HG02973 (cell line): ENCODE results near the gene CEACAM5.
"Not testable (repeated sequence)": the region's sequence is repeated elsewhere in the genome, so short reads cannot be mapped to it uniquely, and the experiment has no call there.

ENCODE experiments used
- ATAC-seq: cut with Tn5 transposase; IDR thresholded peaks from one replicate; pipeline ENCODE4 v1.9.1; 2021; ENCODE audit warnings: moderate library complexity; ENCODE audit not compliant: unreplicated experiment

CEACAM5 gene

DNA sequence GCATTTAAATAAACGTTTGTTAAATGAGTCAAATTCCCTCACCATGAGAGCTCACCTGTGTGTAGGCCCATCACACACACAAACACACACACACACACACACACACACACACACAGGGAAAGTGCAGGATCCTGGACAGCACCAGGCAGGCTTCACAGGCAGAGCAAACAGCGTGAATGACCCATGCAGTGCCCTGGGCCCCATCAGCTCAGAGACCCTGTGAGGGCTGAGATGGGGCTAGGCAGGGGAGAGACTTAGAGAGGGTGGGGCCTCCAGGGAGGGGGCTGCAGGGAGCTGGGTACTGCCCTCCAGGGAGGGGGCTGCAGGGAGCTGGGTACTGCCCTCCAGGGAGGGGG lies 8.5 kb upstream of the CEACAM5 start:
- ATAC-seq: no peak

DNA sequence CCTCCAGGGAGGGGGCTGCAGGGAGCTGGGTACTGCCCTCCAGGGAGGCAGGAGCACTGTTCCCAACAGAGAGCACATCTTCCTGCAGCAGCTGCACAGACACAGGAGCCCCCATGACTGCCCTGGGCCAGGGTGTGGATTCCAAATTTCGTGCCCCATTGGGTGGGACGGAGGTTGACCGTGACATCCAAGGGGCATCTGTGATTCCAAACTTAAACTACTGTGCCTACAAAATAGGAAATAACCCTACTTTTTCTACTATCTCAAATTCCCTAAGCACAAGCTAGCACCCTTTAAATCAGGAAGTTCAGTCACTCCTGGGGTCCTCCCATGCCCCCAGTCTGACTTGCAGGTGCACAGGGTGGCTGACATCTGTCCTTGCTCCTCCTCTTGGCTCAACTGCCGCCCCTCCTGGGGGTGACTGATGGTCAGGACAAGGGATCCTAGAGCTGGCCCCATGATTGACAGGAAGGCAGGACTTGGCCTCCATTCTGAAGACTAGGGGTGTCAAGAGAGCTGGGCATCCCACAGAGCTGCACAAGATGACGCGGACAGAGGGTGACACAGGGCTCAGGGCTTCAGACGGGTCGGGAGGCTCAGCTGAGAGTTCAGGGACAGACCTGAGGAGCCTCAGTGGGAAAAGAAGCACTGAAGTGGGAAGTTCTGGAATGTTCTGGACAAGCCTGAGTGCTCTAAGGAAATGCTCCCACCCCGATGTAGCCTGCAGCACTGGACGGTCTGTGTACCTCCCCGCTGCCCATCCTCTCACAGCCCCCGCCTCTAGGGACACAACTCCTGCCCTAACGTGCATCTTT lies 7.8 kb upstream of the CEACAM5 start:
- no peak for ATAC-seq

DNA sequence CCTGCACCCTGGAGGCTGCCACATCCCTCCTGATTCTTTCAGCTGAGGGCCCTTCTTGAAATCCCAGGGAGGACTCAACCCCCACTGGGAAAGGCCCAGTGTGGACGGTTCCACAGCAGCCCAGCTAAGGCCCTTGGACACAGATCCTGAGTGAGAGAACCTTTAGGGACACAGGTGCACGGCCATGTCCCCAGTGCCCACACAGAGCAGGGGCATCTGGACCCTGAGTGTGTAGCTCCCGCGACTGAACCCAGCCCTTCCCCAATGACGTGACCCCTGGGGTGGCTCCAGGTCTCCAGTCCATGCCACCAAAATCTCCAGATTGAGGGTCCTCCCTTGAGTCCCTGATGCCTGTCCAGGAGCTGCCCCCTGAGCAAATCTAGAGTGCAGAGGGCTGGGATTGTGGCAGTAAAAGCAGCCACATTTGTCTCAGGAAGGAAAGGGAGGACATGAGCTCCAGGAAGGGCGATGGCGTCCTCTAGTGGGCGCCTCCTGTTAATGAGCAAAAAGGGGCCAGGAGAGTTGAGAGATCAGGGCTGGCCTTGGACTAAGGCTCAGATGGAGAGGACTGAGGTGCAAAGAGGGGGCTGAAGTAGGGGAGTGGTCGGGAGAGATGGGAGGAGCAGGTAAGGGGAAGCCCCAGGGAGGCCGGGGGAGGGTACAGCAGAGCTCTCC lies 6.9 kb upstream of the CEACAM5 start:
- ATAC-seq: no peak

DNA sequence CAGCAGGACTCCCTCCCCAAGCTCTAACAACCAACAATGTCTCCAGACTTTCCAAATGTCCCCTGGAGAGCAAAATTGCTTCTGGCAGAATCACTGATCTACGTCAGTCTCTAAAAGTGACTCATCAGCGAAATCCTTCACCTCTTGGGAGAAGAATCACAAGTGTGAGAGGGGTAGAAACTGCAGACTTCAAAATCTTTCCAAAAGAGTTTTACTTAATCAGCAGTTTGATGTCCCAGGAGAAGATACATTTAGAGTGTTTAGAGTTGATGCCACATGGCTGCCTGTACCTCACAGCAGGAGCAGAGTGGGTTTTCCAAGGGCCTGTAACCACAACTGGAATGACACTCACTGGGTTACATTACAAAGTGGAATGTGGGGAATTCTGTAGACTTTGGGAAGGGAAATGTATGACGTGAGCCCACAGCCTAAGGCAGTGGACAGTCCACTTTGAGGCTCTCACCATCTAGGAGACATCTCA lies 6.2 kb upstream of the CEACAM5 start:
- ATAC-seq: no peak

DNA sequence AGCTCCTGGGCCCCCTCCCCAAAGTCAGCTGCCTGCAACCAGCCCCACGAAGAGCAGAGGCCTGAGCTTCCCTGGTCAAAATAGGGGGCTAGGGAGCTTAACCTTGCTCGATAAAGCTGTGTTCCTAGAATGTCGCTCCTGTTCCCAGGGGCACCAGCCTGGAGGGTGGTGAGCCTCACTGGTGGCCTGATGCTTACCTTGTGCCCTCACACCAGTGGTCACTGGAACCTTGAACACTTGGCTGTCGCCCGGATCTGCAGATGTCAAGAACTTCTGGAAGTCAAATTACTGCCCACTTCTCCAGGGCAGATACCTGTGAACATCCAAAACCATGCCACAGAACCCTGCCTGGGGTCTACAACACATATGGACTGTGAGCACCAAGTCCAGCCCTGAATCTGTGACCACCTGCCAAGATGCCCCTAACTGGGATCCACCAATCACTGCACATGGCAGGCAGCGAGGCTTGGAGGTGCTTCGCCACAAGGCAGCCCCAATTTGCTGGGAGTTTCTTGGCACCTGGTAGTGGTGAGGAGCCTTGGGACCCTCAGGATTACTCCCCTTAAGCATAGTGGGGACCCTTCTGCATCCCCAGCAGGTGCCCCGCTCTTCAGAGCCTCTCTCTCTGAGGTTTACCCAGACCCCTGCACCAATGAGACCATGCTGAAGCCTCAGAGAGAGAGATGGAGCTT lies 4.7 kb upstream of the CEACAM5 start:
- no peak for ATAC-seq

DNA sequence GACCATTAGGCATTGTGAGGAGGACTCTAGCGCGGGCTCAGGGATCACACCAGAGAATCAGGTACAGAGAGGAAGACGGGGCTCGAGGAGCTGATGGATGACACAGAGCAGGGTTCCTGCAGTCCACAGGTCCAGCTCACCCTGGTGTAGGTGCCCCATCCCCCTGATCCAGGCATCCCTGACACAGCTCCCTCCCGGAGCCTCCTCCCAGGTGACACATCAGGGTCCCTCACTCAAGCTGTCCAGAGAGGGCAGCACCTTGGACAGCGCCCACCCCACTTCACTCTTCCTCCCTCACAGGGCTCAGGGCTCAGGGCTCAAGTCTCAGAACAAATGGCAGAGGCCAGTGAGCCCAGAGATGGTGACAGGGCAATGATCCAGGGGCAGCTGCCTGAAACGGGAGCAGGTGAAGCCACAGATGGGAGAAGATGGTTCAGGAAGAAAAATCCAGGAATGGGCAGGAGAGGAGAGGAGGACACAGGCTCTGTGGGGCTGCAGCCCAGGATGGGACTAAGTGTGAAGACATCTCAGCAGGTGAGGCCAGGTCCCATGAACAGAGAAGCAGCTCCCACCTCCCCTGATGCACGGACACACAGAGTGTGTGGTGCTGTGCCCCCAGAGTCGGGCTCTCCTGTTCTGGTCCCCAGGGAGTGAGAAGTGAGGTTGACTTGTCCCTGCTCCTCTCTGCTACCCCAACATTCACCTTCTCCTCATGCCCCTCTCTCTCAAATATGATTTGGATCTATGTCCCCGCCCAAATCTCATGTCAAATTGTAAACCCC lies 2.8 kb upstream of the CEACAM5 start:
- no peak for ATAC-seq

DNA sequence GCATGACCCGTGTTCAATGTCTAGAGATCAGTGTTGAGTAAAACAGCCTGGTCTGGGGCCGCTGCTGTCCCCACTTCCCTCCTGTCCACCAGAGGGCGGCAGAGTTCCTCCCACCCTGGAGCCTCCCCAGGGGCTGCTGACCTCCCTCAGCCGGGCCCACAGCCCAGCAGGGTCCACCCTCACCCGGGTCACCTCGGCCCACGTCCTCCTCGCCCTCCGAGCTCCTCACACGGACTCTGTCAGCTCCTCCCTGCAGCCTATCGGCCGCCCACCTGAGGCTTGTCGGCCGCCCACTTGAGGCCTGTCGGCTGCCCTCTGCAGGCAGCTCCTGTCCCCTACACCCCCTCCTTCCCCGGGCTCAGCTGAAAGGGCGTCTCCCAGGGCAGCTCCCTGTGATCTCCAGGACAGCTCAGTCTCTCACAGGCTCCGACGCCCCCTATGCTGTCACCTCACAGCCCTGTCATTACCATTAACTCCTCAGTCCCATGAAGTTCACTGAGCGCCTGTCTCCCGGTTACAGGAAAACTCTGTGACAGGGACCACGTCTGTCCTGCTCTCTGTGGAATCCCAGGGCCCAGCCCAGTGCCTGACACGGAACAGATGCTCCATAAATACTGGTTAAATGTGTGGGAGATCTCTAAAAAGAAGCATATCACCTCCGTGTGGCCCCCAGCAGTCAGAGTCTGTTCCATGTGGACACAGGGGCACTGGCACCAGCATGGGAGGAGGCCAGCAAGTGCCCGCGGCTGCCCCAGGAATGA lies 1.5 kb upstream of the CEACAM5 start:
- ATAC-seq: no peak

DNA sequence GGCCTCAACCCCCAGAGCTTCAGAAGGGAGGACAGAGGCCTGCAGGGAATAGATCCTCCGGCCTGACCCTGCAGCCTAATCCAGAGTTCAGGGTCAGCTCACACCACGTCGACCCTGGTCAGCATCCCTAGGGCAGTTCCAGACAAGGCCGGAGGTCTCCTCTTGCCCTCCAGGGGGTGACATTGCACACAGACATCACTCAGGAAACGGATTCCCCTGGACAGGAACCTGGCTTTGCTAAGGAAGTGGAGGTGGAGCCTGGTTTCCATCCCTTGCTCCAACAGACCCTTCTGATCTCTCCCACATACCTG lies 969 bp upstream of the CEACAM5 start:
- no peak for ATAC-seq

DNA sequence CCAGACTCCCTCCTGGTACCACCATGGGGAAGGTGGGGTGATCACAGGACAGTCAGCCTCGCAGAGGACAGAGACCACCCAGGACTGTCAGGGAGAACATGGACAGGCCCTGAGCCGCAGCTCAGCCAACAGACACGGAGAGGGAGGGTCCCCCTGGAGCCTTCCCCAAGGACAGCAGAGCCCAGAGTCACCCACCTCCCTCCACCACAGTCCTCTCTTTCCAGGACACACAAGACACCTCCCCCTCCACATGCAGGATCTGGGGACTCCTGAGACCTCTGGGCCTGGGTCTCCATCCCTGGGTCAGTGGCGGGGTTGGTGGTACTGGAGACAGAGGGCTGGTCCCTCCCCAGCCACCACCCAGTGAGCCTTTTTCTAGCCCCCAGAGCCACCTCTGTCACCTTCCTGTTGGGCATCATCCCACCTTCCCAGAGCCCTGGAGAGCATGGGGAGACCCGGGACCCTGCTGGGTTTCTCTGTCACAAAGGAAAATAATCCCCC lies 505 bp upstream of the CEACAM5 start:
- ATAC-seq: no peak

DNA sequence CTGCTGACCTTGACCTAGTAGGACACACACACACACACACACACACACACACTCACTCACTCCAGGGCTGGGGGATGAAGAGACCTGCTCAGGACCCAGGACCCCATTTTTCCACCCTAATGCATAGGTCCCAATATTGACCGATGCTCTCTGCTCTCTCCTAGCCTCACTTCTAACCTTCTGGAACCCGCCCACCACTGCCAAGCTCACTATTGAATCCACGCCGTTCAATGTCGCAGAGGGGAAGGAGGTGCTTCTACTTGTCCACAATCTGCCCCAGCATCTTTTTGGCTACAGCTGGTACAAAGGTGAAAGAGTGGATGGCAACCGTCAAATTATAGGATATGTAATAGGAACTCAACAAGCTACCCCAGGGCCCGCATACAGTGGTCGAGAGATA lies 1.1 kb downstream of the CEACAM5 start:
- ATAC-seq: not testable (repeated sequence)

DNA sequence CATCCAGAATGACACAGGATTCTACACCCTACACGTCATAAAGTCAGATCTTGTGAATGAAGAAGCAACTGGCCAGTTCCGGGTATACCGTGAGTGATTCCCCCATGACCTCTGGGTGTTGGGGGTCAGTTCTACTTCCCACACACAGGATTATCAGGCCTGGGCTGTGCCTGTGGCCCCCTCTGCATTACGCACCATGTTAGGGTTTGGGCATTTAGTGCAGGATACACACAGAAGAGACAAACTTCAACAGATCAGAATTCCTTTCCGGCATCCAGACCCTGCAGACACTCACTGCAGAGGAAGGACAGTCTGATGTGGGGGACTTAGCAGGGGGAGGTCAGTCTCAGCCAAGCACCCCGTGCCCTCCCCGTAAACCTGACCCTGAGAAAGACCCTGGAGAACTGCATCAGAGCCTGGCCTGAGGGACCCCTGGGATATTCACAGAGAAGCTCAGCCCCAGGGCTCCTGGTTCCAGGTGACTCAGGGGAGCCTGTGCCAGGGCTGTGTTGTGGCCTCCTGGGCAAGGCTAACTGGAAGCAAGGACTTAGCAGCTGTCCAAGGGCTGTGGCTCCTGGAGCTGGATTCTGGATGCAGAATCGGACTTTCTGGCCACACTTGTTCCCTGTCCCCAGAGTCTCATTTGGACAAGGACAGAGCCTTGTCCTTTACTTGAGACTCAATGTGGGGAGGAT lies 1.7 kb downstream of the CEACAM5 start:
- no peak for ATAC-seq

DNA sequence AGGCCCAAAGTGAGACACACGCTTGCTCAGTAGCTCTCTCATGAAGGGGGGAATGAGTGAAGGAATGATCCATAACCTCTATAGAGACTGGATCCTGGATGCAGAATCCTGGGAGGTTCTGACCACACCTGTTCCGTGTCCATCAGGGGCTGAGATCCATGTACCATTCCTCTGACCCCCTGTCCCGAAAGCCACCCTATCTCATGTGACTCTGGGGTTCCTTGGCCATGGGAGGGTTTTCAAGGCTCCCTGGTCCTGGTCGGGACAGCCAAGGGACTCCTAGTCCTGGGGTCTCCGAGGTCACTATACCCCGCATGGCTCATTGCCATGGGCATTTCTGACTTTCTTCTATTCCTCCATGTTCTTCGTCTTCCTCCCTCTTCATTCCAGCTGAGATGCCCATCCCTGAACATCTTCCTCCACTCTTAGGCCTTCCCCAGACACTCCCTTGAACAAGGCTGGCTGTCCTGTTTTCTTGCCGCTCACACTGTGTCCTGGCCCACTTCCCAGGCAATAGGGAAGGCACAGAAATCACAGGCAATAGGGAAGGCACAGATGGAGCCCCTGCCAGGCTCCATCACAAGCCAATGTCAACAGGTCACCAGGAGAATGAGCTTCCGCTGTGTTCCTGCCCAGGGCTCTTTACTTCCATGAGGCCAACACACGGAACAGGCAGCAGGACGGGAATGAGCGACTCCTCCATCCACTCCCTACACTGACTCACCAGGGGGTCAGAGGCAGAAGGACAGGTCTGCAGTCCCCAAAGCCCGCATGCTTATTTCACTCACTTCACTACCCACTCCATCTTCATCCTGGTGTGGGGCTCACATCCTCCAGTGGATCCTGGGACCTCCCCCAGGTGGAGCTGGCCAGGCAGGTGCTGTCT lies 3.2 kb downstream of the CEACAM5 start:
- ATAC-seq: no peak

DNA sequence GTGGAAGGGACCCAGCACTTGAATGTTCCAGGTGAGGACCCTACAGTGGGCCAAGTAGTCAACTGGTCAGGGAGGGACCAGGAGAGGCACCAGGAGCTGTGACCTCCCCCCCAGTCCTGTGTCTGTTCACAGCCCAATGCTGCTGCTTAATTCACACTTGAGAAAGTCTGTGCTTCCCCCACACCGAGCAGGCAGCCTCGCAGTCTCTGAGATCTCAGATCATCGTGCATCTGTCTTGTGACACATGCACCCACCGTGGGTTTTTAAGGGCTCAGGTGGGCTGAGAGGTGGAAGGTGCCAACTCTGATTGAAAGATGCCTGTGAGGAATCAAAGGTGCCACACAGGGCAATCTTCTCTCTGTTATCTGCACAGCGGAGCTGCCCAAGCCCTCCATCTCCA lies 6.2 kb downstream of the CEACAM5 start:
- ATAC-seq: no peak

DNA sequence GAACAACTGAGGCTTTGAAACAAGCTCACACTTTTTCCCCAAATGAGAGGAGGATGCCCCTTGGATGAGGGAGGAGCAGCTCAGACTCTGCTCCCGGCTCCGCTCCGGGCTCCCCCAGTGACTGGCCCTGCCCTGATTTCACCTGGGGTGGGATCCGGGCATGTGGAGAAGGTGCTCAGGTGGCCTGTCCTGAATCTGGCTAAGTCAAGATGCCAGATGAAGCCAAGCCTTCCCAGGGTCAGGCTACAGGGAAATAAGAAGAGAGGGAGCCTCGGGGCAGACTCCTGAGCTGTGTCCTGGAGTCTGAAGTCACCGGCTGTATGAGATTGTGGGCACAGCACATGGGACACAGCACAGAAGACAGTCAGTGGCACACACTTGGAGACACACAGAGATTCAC lies 10.3 kb downstream of the CEACAM5 start:
- ATAC-seq: no peak

DNA sequence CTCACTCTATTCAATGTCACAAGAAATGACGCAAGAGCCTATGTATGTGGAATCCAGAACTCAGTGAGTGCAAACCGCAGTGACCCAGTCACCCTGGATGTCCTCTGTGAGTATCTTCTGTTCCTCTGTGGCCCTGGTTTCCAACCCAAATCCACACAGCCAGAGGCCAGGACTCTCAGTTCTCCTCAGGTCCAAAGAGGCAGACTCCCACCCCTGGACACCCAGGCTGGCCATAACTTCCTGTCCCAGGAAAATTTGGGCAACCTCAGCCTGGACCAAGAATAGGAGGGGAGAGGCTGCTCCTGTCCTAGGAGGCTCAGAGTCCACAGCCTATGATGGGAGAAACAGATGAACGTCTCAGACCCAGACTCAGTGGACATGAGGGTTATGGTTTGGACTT lies 11.7 kb downstream of the CEACAM5 start:
- ATAC-seq: no peak

DNA sequence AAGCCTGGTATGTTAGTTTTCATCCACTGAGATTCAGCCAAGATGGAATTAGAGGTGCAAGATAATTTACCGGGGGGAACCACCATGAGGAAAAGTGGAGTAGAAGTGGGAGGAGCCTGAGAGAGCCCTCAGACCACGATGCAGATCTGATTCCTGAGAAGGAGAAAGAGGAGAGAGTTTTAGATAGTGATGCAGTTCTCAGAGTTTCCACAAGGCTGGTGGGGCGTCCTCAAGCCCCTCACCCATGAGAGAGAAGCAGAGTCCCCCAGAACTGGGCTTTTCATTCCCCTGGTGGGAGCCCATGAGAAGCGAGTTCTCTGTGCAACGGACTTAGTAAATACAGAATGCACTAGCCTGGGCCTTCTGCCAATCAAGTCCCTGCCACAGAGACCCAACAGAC lies 18.1 kb downstream of the CEACAM5 start:
- no peak for ATAC-seq

DNA sequence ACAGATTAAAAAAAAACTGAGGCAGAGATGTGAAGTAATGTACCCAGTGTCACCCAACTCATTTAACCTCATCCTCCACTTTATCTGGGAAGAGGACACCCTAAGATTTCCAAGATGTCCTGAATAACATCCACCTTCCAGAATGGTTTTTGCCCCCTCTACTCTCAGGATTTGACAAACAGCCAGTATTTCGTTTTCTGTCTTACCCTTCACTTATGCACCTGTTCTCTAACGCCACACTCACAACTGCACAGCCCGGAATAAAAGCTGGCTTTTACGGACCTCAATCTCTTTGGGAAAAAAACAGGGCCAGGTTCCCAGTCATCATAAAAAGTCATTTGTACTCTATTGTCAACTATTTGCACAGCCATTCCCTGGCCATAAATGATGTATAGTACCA lies 25.7 kb downstream of the CEACAM5 start:
- ATAC-seq: no peak

DNA sequence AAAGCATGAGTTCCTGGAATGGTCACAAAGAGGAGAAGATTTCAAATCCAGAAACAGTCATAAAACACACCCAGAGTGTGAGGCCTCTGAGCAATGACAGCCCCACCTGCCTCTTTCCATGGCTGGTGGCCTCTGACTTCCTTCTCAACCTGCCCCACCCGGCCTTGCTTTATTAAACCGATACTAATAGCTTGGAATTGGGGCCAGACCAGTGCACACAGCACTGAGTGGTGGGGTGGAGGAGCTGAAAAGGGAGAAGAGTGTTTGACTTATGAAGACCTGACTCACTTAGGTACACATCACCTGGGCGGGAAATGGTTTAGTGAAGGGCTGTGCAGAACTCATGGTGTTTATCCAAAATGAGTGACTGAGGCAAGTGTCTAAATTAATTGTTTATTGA lies 26.2 kb downstream of the CEACAM5 start:
- no peak for ATAC-seq

DNA sequence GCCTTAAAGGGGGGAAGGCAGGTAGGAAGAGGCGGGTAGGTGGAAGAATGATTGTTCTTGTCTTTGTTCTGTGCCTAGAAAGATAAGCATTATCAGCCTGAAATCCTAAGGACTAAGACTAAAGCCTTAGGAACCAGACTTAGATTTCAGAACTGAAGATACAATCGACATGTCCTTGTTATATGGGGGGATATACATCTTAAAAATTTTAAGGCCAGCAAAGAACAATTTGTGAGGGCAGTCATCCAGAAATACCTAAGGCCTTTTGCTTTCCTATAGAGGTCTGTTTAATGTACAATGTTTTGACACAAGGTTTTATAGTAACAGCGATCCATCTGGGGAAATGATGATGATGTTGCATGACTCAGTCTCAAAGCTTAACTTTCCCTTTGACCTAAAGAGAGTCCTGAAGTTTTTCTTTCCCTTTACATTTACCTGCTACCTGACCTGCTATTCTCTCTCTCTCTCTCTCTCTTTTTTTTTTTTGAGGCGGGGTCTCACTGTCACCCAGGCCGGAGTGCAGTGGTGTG lies 26.7 kb downstream of the CEACAM5 start:
- ATAC-seq: no peak
